PC-9 (cell line): ENCODE data around the gene UQCC5. TPM values are rescaled to one million over a fixed set of nuclear protein-coding genes. Genes with fewer than 3 reads are reported as not detected.

Source experiments
- BruUV-seq: library from RNA; stranded (reverse); fragments of 400-500 nt; replicated peaks from 2 replicates; lab custom pipeline; 2021; lab: Mats Ljungman, UMichigan
- CTCF ChIA-PET: fragments of 300-600 bp; sonication (Branson Sonifier 250); formaldehyde crosslinking; loops from one replicate; lab custom pipeline; 2022; ENCODE audit warnings: antibody characterized with exemption; lab: Charles Lee
- POLR2A ChIA-PET: fragments of 300-600 bp; sonication (Branson Sonifier 250); formaldehyde crosslinking; loops from one replicate; lab custom pipeline; 2022; ENCODE audit warnings: antibody characterized with exemption; ENCODE audit not compliant: unreplicated experiment; lab: Charles Lee
- DNase-seq, 2 experiments: peaks; one replicate each; pipeline versions ENCODE4 v3.0.0 to v3.0.0-alpha.2; 2015 to 2022; ENCODE audit warnings: mixed read lengths in 1 of 2
- H2AFZ ChIP-seq: fragments of 200-600 bp; sonication (generic); 2 replicates; pipeline ENCODE4 v1.8.1; 2017; ENCODE audit warnings: antibody characterized with exemption
- H3F3A ChIP-seq: fragments of 200-600 bp; sonication (generic); 2 replicates; pipeline ENCODE4 v1.8.1; 2017; ENCODE audit warnings: antibody characterized with exemption, mild to moderate bottlenecking, low read depth; ENCODE audit not compliant: insufficient read depth
- H3K27ac ChIP-seq: fragments of 200-600 bp; sonication (generic); 2 replicates; pipeline ENCODE4 v1.6.1; 2016; ENCODE audit warnings: mixed run types
- H3K27me3 ChIP-seq: fragments of 200-600 bp; sonication (generic); 2 replicates; pipeline ENCODE4 v1.6.1; 2016; ENCODE audit warnings: low read depth, mixed run types; ENCODE audit not compliant: insufficient read depth
- H3K36me3 ChIP-seq: fragments of 200-600 bp; sonication (generic); 2 replicates; pipeline ENCODE4 v1.6.1; 2016; ENCODE audit warnings: low read depth, mixed run types
- H3K4me1 ChIP-seq: fragments of 200-600 bp; sonication (generic); replicated peaks from 2 replicates; pipeline ENCODE4 v1.6.1; 2016; ENCODE audit warnings: mixed run types; ENCODE audit not compliant: insufficient read depth
- H3K4me2 ChIP-seq: fragments of 200-600 bp; sonication (generic); 2 replicates; pipeline ENCODE4 v1.6.1; 2017; ENCODE audit warnings: mixed run types
- H3K4me3 ChIP-seq: fragments of 200-600 bp; sonication (generic); 2 replicates; pipeline ENCODE4 v1.6.1; 2016; ENCODE audit warnings: mixed run types
- H3K79me2 ChIP-seq: fragments of 200-600 bp; sonication (generic); 2 replicates; pipeline ENCODE4 v1.6.1; 2017; ENCODE audit warnings: low read depth, mixed run types
- H3K9me2 ChIP-seq: fragments of 200-600 bp; sonication (generic); 2 replicates; pipeline ENCODE4 v1.8.1; 2017; ENCODE audit warnings: mild to moderate bottlenecking; ENCODE audit not compliant: insufficient read depth
- H3K9me3 ChIP-seq: fragments of 200-600 bp; sonication (generic); 2 replicates; pipeline ENCODE4 v1.8.1; 2016; ENCODE audit warnings: low read depth; ENCODE audit not compliant: insufficient read depth
- H4K20me1 ChIP-seq: fragments of 200-600 bp; sonication (generic); 2 replicates; pipeline ENCODE4 v1.8.1; 2017; ENCODE audit not compliant: insufficient read depth
- CTCF ChIP-seq: fragments of 200-600 bp; sonication (generic); conservative IDR thresholded peaks from 2 replicates; pipeline ENCODE4 v1.6.1; 2017; ENCODE audit warnings: mixed run types, antibody characterized with exemption, mild to moderate bottlenecking, moderate library complexity
- EZH2 ChIP-seq: fragments of 200-600 bp; sonication (generic); IDR thresholded peaks from 2 replicates; pipeline ENCODE4 v1.8.0; 2017; ENCODE audit warnings: antibody characterized with exemption, low read depth
- intact Hi-C: fragments of 100-400 bp; cut with micrococcal nuclease; formaldehyde crosslinking; loops from one replicate; pipeline ENCODE4 v1.10.0; 2022; ENCODE audit not compliant: unreplicated experiment
- total RNA-seq: library from RNA; stranded (reverse); gene quantifications from 2 replicates; pipeline ENCODE4 v1.2.3, GENCODE V29; 2021

The UQCC5 gene
- total RNA-seq, 1 experiment from 2014 or later, result 13.3 TPM

GRCh38 chr3:52502001-52502400 lies 34.4 kb upstream of the UQCC5 start:
- intact Hi-C loops, result no loop called here
- Histone ChIP-seq H3K9me3 (no peaks in the 10 kb centered on the region), H3K4me3 (no peak overlapping the region), H3F3A (no peaks in the 10 kb centered on the region), H3K27ac (no peak overlapping the region), H3K4me1 (0 out of 2 replicates have a peak, but pooled peaks cover 3% of the 10 kb centered on the region), H3K36me3 (no peaks in the 10 kb centered on the region), H3K79me2 (no peaks in the 10 kb centered on the region), H3K4me2 (no peak overlapping the region), H3K9me2 (no peaks in the 10 kb centered on the region), H3K27me3 (no peaks in the 10 kb centered on the region), H4K20me1 (no peaks in the 10 kb centered on the region), H2AFZ (no peak overlapping the region)
- POLR2A ChIA-PET, result no interaction called here
- no peak for DNase-seq
- BruUV-seq, result no TSS peak
- CTCF ChIA-PET, result no interaction called here
- TF ChIP-seq EZH2 (no peak), CTCF (no peak)

GRCh38 chr3:52502808-52503350 lies 33.5 kb upstream of the UQCC5 start:
- Histone ChIP-seq H3K4me3 (no peak overlapping the region), H2AFZ (no peak overlapping the region), H3K9me3 (no peaks in the 10 kb centered on the region), H3K36me3 (no peaks in the 10 kb centered on the region), H3K27ac (no peak overlapping the region), H3K9me2 (no peaks in the 10 kb centered on the region), H3K4me2 (no peak overlapping the region), H3F3A (no peaks in the 10 kb centered on the region), H3K27me3 (no peaks in the 10 kb centered on the region), H3K79me2 (no peaks in the 10 kb centered on the region), H3K4me1 (0 out of 2 replicates have a peak, but pooled peaks cover 4% of the 10 kb centered on the region), H4K20me1 (no peaks in the 10 kb centered on the region)
- ChIA-PET POLR2A (no interaction called here), CTCF (no interaction called here)
- BruUV-seq, result no TSS peak
- TF ChIP-seq EZH2 (no peak), CTCF (no peak)
- DNase-seq, result no peak
- intact Hi-C loops, result no loop called here

- Histone ChIP-seq H3K4me3 (no peak overlapping the region), H3F3A (no peaks in the 10 kb centered on the region), H3K79me2 (no peaks in the 10 kb centered on the region), H3K9me2 (no peaks in the 10 kb centered on the region), H3K4me2 (no peak overlapping the region), H3K4me1 (0 out of 2 replicates have a peak, but pooled peaks cover 4% of the 10 kb centered on the region), H3K36me3 (no peaks in the 10 kb centered on the region), H4K20me1 (no peaks in the 10 kb centered on the region), H2AFZ (no peak overlapping the region), H3K9me3 (no peaks in the 10 kb centered on the region), H3K27me3 (no peaks in the 10 kb centered on the region), H3K27ac (no peak overlapping the region)
- no peak for DNase-seq
- ChIA-PET CTCF (no interaction called here), POLR2A (no interaction called here)
- no TSS peak for BruUV-seq
- intact Hi-C loops, result no loop called here
- no peak for TF ChIP-seq EZH2
- TF ChIP-seq CTCF, result no peak
Observed at GRCh38 chr3:52503788-52504424, 32.5 kb upstream of the UQCC5 start.
